ENCODE measurements around the gene MCHR2. TPM values are rescaled to one million over a fixed set of nuclear protein-coding genes. Genes with fewer than 3 reads are reported as not detected.

MCHR2 gene, protein sequence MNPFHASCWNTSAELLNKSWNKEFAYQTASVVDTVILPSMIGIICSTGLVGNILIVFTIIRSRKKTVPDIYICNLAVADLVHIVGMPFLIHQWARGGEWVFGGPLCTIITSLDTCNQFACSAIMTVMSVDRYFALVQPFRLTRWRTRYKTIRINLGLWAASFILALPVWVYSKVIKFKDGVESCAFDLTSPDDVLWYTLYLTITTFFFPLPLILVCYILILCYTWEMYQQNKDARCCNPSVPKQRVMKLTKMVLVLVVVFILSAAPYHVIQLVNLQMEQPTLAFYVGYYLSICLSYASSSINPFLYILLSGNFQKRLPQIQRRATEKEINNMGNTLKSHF
- total RNA-seq: not detected in 2 replicates

DNA sequence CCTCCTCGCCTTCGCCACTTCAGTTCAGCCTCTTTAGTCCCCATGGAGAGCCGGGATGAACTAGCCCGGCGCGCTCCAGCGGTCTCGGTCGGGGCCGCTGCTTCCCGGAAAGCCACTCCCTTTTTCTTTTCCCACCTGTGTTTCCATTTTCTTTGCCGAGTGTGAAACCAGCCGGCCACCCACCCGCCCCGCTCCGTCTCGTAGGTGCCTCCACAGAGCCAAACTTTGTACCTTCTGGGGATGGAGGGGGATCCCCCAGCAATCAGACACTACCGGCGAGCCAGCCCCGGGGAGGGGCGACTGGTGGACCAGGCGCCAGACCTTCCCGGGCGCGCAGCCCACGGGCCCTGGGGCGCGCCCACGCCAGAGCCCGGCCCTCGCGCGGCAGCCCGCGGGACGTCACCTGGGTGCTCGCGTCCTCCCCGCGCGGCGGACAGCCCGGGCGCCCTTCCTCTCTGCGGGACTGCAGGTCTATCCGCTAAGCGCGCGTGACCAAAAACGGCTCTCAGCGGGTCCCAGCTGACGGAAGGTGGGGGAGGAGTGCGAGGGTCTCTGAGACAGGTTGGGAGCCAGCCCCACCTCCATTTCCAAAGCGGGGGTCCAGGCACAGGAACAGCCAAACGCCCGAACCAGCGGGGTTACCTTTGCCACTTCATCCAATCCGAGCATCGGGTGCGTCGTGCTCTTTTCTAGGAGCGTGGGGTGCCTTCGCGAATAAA is at the start of gene MCHR2:
TSS of gene MCHR2 (minus strand) at position 691 of the 719 bp plus-strand sequence. CDS start 38,076 bp downstream, outside the sequence.

